ENCODE data around the gene ARHGAP24. TPM values are rescaled to one million over a fixed set of nuclear protein-coding genes. Genes with fewer than 3 reads are reported as not detected.

ARHGAP24 gene
- total and polyA plus RNA-seq, 4 donors = 10.0 to 79.4 (median 21.6) TPM

GRCh38 chr4:85496126-85496849 is 21.3 kb downstream of the ARHGAP24 start:
- Histone ChIP-seq H3K4me3 (no peak overlapping the region), H3K9ac (ENCODE audit: insufficient read depth in 1 of 2, low read length in 2 of 2) (no peak overlapping the region), H3K27me3 (ENCODE audit: control insufficient read depth in 3 of 3, insufficient read depth in 3 of 3, low read length in 2 of 3) (no peaks in the 10 kb centered on the region), H3K4me1 (ENCODE audit: control insufficient read depth in 5 of 5, insufficient read depth in 5 of 5, low read length in 5 of 5) (peaks cover 0 to 25% (median 20%) of the 10 kb centered on the region in 5 donors), H3K36me3 (ENCODE audit: control insufficient read depth in 4 of 4, insufficient read depth in 4 of 4, low read length in 4 of 4) (no peaks in the 10 kb centered on the region), H3K9me3 (ENCODE audit: control insufficient read depth in 4 of 4, insufficient read depth in 3 of 4, low read length in 3 of 4) (no peaks in the 10 kb centered on the region), H3K27ac (ENCODE audit: low read depth in 1 of 2, low read length in 1 of 2) (peak overlapping the region in 1 of 2 donors; percentile 60)
- TF ChIP-seq, protein P1, sequence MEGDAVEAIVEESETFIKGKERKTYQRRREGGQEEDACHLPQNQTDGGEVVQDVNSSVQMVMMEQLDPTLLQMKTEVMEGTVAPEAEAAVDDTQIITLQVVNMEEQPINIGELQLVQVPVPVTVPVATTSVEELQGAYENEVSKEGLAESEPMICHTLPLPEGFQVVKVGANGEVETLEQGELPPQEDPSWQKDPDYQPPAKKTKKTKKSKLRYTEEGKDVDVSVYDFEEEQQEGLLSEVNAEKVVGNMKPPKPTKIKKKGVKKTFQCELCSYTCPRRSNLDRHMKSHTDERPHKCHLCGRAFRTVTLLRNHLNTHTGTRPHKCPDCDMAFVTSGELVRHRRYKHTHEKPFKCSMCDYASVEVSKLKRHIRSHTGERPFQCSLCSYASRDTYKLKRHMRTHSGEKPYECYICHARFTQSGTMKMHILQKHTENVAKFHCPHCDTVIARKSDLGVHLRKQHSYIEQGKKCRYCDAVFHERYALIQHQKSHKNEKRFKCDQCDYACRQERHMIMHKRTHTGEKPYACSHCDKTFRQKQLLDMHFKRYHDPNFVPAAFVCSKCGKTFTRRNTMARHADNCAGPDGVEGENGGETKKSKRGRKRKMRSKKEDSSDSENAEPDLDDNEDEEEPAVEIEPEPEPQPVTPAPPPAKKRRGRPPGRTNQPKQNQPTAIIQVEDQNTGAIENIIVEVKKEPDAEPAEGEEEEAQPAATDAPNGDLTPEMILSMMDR (IDR thresholded peaks at IDR 0.05; ENCODE audit: control extremely low read depth, extremely low read depth) = no peak
- ATAC-seq (ENCODE audit: insufficient read depth, low FRiP score) (no peak), DNase-seq (peak in 1 of 3 donors; percentile 20)
- 68 to 77% methylated on average over 8 of the region's 8 CpGs for WGBS, 2 donors

GRCh38 chr4:85496933-85497332 is 22.0 kb downstream of the ARHGAP24 start:
- Histone ChIP-seq H3K36me3 (ENCODE audit: control insufficient read depth in 4 of 4, insufficient read depth in 4 of 4, low read length in 4 of 4) (no peaks in the 10 kb centered on the region), H3K27me3 (ENCODE audit: control insufficient read depth in 3 of 3, insufficient read depth in 3 of 3, low read length in 2 of 3) (no peaks in the 10 kb centered on the region), H3K4me1 (ENCODE audit: control insufficient read depth in 5 of 5, insufficient read depth in 5 of 5, low read length in 5 of 5) (peaks cover 0 to 23% (median 13%) of the 10 kb centered on the region in 5 donors), H3K27ac (ENCODE audit: low read depth in 1 of 2, low read length in 1 of 2) (no peak overlapping the region), H3K9me3 (ENCODE audit: control insufficient read depth in 4 of 4, insufficient read depth in 3 of 4, low read length in 3 of 4) (no peaks in the 10 kb centered on the region), H3K4me3 (no peak overlapping the region), H3K9ac (ENCODE audit: insufficient read depth in 1 of 2, low read length in 2 of 2) (no peak overlapping the region)
- ATAC-seq (ENCODE audit: insufficient read depth, low FRiP score) (no peak), DNase-seq (no peak)
- 19 to 33% methylated on average over 4 of the region's 4 CpGs for WGBS, 2 donors
- TF ChIP-seq, protein P1 (IDR thresholded peaks at IDR 0.05; ENCODE audit: control extremely low read depth, extremely low read depth) = no peak

- H3K27ac ChIP-seq (ENCODE audit: low read depth in 1 of 2, low read length in 1 of 2) = peak overlapping the region in 1 of 2 donors; percentile 52
- TF ChIP-seq, protein P1 (IDR thresholded peaks at IDR 0.05; ENCODE audit: control extremely low read depth, extremely low read depth) = no peak
- H3K27me3 ChIP-seq (ENCODE audit: control insufficient read depth in 3 of 3, insufficient read depth in 3 of 3, low read length in 2 of 3) = no peaks in the 10 kb centered on the region
- H3K4me3 ChIP-seq = no peak overlapping the region
- peaks cover 0 to 23% (median 9%) of the 10 kb centered on the region in 5 donors for H3K4me1 ChIP-seq (ENCODE audit: control insufficient read depth in 5 of 5, insufficient read depth in 5 of 5, low read length in 5 of 5)
- no peak overlapping the region for H3K9ac ChIP-seq (ENCODE audit: insufficient read depth in 1 of 2, low read length in 2 of 2)
- 20 to 39% methylated on average over 5 of the region's 5 CpGs for WGBS, 2 donors
- H3K36me3 ChIP-seq (ENCODE audit: control insufficient read depth in 4 of 4, insufficient read depth in 4 of 4, low read length in 4 of 4) = no peaks in the 10 kb centered on the region
- no peak for DNase-seq
- peak; percentile 81 for ATAC-seq (ENCODE audit: insufficient read depth, low FRiP score)
- no peaks in the 10 kb centered on the region for H3K9me3 ChIP-seq (ENCODE audit: control insufficient read depth in 4 of 4, insufficient read depth in 3 of 4, low read length in 3 of 4)
These were observed 23.3 kb downstream of the ARHGAP24 start for GRCh38 chr4:85498068-85498733.

Measured in lung (tissue), 12 donors.